SU-DHL-6 (cell line): ENCODE measurements around the gene SOX18.

Experiments
- H2AFZ ChIP-seq: fragments of 200-600 bp; sonication (generic); 2 replicates; pipeline ENCODE4 v1.6.1; 2014; ENCODE audit warnings: low read depth, mild to moderate bottlenecking, moderate library complexity, mixed read lengths, antibody characterized with exemption, low read length; ENCODE audit not compliant: severe bottlenecking
- H3F3A ChIP-seq: fragments of 200-600 bp; shearing (Covaris generic); 2 replicates; pipeline ENCODE4 v1.6.0; 2016; ENCODE audit warnings: antibody characterized with exemption, mild to moderate bottlenecking; ENCODE audit not compliant: insufficient read depth
- H3K27ac ChIP-seq: fragments of 200-600 bp; sonication (generic); 2 replicates; pipeline ENCODE4 v1.5.1; 2016; ENCODE audit warnings: low read depth, mild to moderate bottlenecking, low read length, moderate library complexity, mixed read lengths
- H3K27me3 ChIP-seq: fragments of 200-600 bp; sonication (generic), shearing (Covaris generic); 2 replicates; pipeline ENCODE4 v1.6.0; 2014; ENCODE audit warnings: mild to moderate bottlenecking, low read length
- H3K36me3 ChIP-seq: fragments of 200-600 bp; sonication (generic); 2 replicates; pipeline ENCODE4 v1.6.1; 2014; ENCODE audit warnings: mild to moderate bottlenecking, low read length, mixed read lengths
- H3K4me2 ChIP-seq: fragments of 300-600, 200-600 bp; shearing (Covaris generic), sonication (generic); 2 replicates; pipeline ENCODE4 v1.6.0; 2014; ENCODE audit warnings: low read length, low read depth, mild to moderate bottlenecking; ENCODE audit not compliant: poor library complexity, severe bottlenecking
- H3K4me3 ChIP-seq: fragments of 200-600 bp; sonication (generic); 2 replicates; pipeline ENCODE4 v1.5.1; 2014; ENCODE audit warnings: antibody characterized with exemption, low read length, mild to moderate bottlenecking, mixed read lengths; ENCODE audit not compliant: insufficient read depth, poor library complexity, severe bottlenecking
- H3K79me2 ChIP-seq: fragments of 200-600 bp; sonication (generic); 2 replicates; pipeline ENCODE4 v1.6.1; 2014; ENCODE audit warnings: mild to moderate bottlenecking, low read length, moderate library complexity; ENCODE audit not compliant: insufficient read depth
- H3K9ac ChIP-seq: fragments of 200-600 bp; sonication (generic); 2 replicates; pipeline ENCODE4 v1.7.0; 2014; ENCODE audit warnings: mild to moderate bottlenecking, low read length
- H3K9me2 ChIP-seq: fragments of 200-600 bp; sonication (generic); replicated peaks from 2 replicates; pipeline ENCODE4 v1.6.1; 2014; ENCODE audit warnings: low read length; ENCODE audit not compliant: insufficient read depth
- H3K9me3 ChIP-seq: fragments of 200-600 bp; sonication (generic); 2 replicates; pipeline ENCODE4 v1.6.1; 2014; ENCODE audit warnings: low read length, mixed read lengths; ENCODE audit not compliant: insufficient read depth
- H4K20me1 ChIP-seq: fragments of 200-600 bp; sonication (generic); 2 replicates; pipeline ENCODE4 v1.6.1; 2014; ENCODE audit warnings: low read depth, mild to moderate bottlenecking, antibody characterized with exemption, low read length, moderate library complexity, mixed read lengths
- EZH2phosphoT487 ChIP-seq: fragments of 200-600 bp; sonication (generic), shearing (Covaris generic); conservative IDR thresholded peaks from 2 replicates; pipeline ENCODE4 v1.6.1; 2018; ENCODE audit warnings: mild to moderate bottlenecking, antibody characterized with exemption, low read length, moderate library complexity, mixed read lengths
- TF ChIP-seq, protein P1 (sequence below): fragments of 200-600 bp; sonication (generic); IDR thresholded peaks from one replicate; pipeline ENCODE4 v1.5.1; 2017; ENCODE audit warnings: antibody characterized with exemption, mild to moderate bottlenecking, low read length, moderate library complexity; ENCODE audit not compliant: insufficient read depth, poor library complexity, severe bottlenecking

The SOX18 gene

DNA sequence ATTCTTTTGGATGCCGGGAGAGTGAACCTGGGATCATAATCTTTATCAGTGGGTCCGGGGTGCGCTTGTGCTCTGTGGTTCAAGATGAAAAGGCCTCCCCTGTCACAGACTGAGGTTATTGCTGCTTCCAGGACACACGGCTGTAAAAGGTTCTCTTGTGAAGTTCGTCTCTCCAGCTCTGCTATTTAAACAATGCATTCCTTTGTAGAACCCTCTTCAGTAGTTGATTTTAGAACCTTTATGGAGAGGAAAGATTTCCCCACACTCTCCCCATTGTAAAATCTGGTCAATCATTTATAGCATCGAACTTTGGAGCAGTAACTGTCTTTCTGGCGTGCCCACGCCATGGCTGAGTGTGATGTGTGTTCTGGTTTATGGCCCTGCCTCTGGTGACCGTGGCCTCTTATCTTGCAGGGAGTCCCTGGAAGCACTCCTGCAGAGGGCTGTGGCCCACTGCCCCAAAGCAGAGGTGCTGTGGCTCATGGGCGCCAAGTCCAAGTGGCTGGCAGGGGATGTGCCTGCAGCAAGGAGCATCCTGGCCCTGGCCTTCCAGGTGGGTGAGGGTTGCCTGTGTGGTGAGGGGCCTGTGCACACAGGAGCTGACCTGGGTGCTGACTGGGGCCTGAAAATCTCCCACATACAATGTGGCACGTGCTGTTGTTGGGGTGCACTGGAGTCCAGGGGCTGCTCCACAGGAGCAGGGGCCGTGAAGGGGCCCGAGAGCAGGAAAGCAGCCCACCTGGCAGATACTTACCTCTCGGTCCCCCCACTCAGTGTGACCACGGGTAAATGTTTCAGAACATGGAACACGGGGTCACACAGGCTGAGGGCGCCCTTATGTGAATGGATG is 25.1 kb downstream of the SOX18 start:
- no peak for TF ChIP-seq EZH2phosphoT487
- TF ChIP-seq, protein P1, sequence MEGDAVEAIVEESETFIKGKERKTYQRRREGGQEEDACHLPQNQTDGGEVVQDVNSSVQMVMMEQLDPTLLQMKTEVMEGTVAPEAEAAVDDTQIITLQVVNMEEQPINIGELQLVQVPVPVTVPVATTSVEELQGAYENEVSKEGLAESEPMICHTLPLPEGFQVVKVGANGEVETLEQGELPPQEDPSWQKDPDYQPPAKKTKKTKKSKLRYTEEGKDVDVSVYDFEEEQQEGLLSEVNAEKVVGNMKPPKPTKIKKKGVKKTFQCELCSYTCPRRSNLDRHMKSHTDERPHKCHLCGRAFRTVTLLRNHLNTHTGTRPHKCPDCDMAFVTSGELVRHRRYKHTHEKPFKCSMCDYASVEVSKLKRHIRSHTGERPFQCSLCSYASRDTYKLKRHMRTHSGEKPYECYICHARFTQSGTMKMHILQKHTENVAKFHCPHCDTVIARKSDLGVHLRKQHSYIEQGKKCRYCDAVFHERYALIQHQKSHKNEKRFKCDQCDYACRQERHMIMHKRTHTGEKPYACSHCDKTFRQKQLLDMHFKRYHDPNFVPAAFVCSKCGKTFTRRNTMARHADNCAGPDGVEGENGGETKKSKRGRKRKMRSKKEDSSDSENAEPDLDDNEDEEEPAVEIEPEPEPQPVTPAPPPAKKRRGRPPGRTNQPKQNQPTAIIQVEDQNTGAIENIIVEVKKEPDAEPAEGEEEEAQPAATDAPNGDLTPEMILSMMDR, result no peak
- H3K9me3 ChIP-seq, result no peaks in the 10 kb centered on the region
- H4K20me1 ChIP-seq, result no peaks in the 10 kb centered on the region
- H3K4me3 ChIP-seq, result no peak overlapping the region
- no peak overlapping the region for H2AFZ ChIP-seq
- no peaks in the 10 kb centered on the region for H3K27me3 ChIP-seq
- H3K79me2 ChIP-seq, result no peaks in the 10 kb centered on the region
- no peak overlapping the region for H3K4me2 ChIP-seq
- no peak overlapping the region for H3K27ac ChIP-seq
- no peaks in the 10 kb centered on the region for H3K36me3 ChIP-seq
- no peaks in the 10 kb centered on the region for H3K9me2 ChIP-seq
- H3K9ac ChIP-seq, result no peak overlapping the region
- no peaks in the 10 kb centered on the region for H3F3A ChIP-seq

DNA sequence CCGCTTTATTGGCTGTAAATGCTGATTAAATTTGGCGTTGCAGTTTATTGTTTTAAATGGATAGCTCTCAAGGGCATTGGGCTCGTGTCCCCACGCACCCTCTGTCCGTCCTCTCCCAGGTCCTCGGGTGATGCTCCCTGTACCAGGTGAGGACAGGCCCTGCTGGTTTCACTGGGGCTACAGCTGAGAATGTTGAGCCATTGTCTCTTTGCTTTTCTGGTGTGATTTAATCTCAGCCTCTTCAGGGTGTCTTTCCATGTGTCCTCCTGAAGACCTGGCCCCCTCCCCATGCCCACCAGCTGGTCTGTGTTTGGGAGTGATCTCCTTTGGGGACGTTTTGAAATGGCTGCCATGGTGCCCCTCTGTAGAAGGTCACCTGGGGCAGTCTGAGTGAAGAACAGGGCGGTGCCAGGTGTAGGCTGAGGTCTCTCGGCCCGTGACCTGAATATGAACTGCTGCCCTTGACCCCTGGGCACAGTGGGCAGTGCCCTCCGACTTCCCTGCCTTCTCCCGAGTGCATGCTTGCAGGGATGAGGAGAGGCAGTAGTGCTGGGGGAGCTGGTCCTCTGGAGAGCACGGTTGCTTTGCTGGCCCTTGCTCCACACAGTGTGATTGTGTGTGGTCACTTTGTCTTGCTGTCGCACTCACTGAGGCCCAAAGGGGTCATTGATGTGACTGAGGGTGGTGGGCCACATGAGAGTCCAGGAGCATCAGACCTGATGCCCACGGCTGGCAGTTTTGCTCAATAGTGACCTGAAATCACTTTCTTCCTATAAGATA is 25.9 kb downstream of the SOX18 start:
- H3K4me3 ChIP-seq, result no peak overlapping the region
- H3K9me2 ChIP-seq, result no peaks in the 10 kb centered on the region
- H3F3A ChIP-seq, result no peaks in the 10 kb centered on the region
- H3K9me3 ChIP-seq, result no peaks in the 10 kb centered on the region
- no peak overlapping the region for H3K27ac ChIP-seq
- H3K36me3 ChIP-seq, result no peaks in the 10 kb centered on the region
- H2AFZ ChIP-seq, result no peak overlapping the region
- TF ChIP-seq EZH2phosphoT487, result no peak
- TF ChIP-seq, protein P1, result no peak
- H3K79me2 ChIP-seq, result no peaks in the 10 kb centered on the region
- H3K27me3 ChIP-seq, result no peaks in the 10 kb centered on the region
- H3K9ac ChIP-seq, result no peak overlapping the region
- no peak overlapping the region for H3K4me2 ChIP-seq
- H4K20me1 ChIP-seq, result no peaks in the 10 kb centered on the region

DNA sequence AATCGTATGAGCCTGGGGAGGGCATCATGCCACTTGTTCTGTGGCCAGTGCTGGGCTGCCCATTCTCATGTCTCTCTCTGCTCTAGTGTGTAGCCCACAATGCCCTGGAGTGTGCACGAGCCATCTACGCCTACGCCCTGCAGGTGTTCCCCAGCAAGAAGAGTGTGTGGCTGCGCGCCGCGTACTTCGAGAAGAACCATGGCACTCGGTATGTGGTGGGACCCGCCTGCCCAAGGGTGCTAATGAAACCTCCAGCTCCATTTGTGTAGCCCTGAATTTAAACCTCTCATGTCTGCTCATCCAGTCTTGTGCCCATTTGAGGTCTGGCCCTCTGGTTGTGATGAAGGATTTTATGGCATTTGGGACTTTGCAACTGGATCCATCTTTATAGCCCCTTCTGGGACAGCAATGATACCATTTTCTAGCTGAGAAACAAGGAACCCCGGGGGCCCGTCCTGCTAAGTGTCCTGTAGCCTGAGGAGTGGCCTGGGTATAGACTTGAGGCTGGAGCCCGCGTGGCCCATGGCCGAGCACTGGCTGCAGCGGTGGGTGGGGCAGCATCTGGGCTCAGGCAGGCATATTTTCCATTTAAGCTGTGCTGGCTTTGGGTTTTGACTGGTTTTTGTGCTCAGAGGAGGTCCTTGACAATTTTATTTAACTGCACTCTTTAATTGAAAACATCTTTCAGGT is 26.6 kb downstream of the SOX18 start:
- Histone ChIP-seq H3K27ac (no peak overlapping the region), H3K4me3 (no peak overlapping the region), H3K27me3 (no peaks in the 10 kb centered on the region), H3F3A (no peaks in the 10 kb centered on the region), H2AFZ (no peak overlapping the region), H4K20me1 (no peaks in the 10 kb centered on the region), H3K4me2 (no peak overlapping the region), H3K79me2 (no peaks in the 10 kb centered on the region), H3K36me3 (no peaks in the 10 kb centered on the region), H3K9me3 (no peaks in the 10 kb centered on the region), H3K9me2 (no peaks in the 10 kb centered on the region), H3K9ac (no peak overlapping the region)
- no peak for TF ChIP-seq EZH2phosphoT487
- TF ChIP-seq, protein P1, result no peak
